ENCODE measurements around the gene PRRT1. TPM values are rescaled to one million over a fixed set of nuclear protein-coding genes. Genes with fewer than 3 reads are reported as not detected.
A peak's percentile ranks its signal among the peaks of the same experiment; 100 is the strongest.
"Not testable (repeated sequence)": the region's sequence is repeated elsewhere in the genome, so short reads cannot be mapped to it uniquely, and the experiment has no call there.

The PRRT1 gene
- total and polyA plus RNA-seq, 3 donors from 2014 or later = 4.2 to 6.2 (median 6.1) TPM

DNA sequence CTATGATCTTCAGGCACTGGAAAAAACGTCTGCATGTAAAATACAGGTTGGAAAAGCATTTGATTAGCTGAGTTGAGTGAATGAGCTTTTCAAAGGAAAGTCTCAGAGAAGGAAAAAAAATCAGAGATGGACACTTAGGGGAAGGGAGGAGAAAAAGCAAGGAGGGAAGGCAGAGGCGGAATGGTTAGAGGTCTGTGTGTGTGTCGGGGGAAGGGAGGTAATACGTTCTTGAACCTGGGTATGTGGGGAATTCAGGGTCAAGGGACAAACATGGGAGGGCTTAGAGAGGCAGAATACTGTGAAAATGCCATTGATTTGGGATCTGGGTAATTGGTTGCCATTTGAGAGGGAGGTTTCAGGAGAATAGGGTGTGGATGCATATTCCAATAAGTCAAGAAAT, 5.1 kb downstream of the PRRT1 start:
- DNase-seq = no peak
- Histone ChIP-seq H3K9me3 (no peaks in the 10 kb centered on the region), H3K27ac (no peak overlapping the region), H3K4me3 (no peak overlapping the region), H3K27me3 (no peaks in the 10 kb centered on the region), H3K4me1 (peaks cover 4% of the 10 kb centered on the region), H3K36me3 (ENCODE audit: low read depth, missing control alignments) (no peaks in the 10 kb centered on the region)
- WGBS, 2 donors = 44 to 57% methylated on average over 4 of the region's 4 CpGs
- TF ChIP-seq CTCF (IDR thresholded peaks at IDR 0.05) (no peak), POLR2A (IDR thresholded peaks at IDR 0.05) (no peak)
- intact Hi-C loops (cut with DNase I; ENCODE audit: low total_unique reads) = no loop called here

DNA sequence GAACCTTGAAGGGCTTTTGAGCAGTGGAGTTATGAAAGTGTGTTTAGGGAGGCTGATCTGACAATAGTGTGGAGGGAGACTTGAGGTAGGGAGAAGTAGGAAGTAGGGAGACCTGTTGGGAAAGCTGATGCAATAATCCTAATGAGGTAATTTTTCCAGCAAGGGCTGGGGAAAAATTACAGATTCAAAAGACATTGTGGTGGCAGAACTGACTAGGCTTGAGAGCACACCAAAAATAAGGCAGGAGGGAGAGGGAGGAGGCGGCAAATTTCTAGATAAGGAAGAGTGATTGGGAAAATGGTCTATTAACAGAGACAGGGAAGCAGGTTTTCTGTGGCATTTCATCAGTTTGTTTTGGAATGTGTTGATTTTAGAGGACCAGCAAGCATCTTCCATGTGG, 5.5 kb downstream of the PRRT1 start:
- Histone ChIP-seq H3K27me3 (no peaks in the 10 kb centered on the region), H3K9me3 (no peaks in the 10 kb centered on the region), H3K4me1 (peaks cover under 1% of the 10 kb centered on the region), H3K36me3 (ENCODE audit: low read depth, missing control alignments) (no peaks in the 10 kb centered on the region), H3K4me3 (no peak overlapping the region), H3K27ac (no peak overlapping the region)
- no peak for TF ChIP-seq CTCF (IDR thresholded peaks at IDR 0.05)
- no peak for TF ChIP-seq POLR2A (IDR thresholded peaks at IDR 0.05)
- intact Hi-C loops (cut with DNase I; ENCODE audit: low total_unique reads) = no loop called here
- DNase-seq = no peak
- WGBS, 2 donors = 68 to 79% methylated on average over 1 of the region's 1 CpG

DNA sequence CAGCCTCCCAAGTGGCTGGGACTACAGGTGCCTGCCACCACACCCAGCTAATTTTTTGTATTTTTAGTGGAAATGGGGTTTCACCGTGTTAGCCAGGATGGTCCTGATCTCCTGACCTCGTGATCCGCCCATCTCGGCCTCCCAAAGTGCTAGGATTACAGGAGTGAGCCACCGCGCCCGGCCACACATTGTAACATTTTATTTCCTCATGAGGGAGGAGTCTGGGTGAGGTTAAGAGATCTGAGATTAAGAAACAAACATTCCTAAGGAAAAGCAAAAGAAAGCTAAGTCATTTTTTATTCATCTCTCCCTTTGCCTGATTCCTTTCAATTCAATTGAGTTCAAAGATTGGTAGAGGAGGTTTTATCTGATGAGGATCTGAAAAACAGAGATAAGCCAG, 7.5 kb downstream of the PRRT1 start:
- intact Hi-C loops (cut with DNase I; ENCODE audit: low total_unique reads); H3K36me3 ChIP-seq (ENCODE audit: low read depth, missing control alignments); H3K27me3 ChIP-seq; H3K9me3 ChIP-seq; H3K4me3 ChIP-seq: not testable (repeated sequence)
- 53 to 56% methylated on average over 7 of the region's 7 CpGs for WGBS, 2 donors
- peaks cover 14% of the 10 kb centered on the region for H3K4me1 ChIP-seq
- peak; percentile 74 for DNase-seq
- H3K27ac ChIP-seq = peak overlapping the region in 1 of 2 donors; percentile 41

GRCh38 chr6:32140420-32141046, 11.2 kb downstream of the PRRT1 start:
- no peaks in the 10 kb centered on the region for H3K27me3 ChIP-seq
- H3K27ac ChIP-seq = peak overlapping the region; percentile 20 to 37
- no peak for TF ChIP-seq POLR2A (IDR thresholded peaks at IDR 0.05)
- no peak for TF ChIP-seq CTCF (IDR thresholded peaks at IDR 0.05)
- no peaks in the 10 kb centered on the region for H3K9me3 ChIP-seq
- no peak for DNase-seq
- 31 to 43% methylated on average over 5 of the region's 5 CpGs for WGBS, 2 donors
- no peaks in the 10 kb centered on the region for H3K36me3 ChIP-seq (ENCODE audit: low read depth, missing control alignments)
- no peak overlapping the region for H3K4me3 ChIP-seq
- intact Hi-C loops (cut with DNase I; ENCODE audit: low total_unique reads) = no loop called here
- H3K4me1 ChIP-seq = peaks cover 14% of the 10 kb centered on the region

- Histone ChIP-seq H3K27me3 (no peaks in the 10 kb centered on the region), H3K4me3 (no peak overlapping the region), H3K27ac (peak overlapping the region in 1 of 2 donors; percentile 20), H3K4me1 (peaks cover 14% of the 10 kb centered on the region), H3K36me3 (ENCODE audit: low read depth, missing control alignments) (no peaks in the 10 kb centered on the region), H3K9me3 (no peaks in the 10 kb centered on the region)
- intact Hi-C loops (cut with DNase I; ENCODE audit: low total_unique reads) = no loop called here
- TF ChIP-seq CTCF (IDR thresholded peaks at IDR 0.05) (no peak), POLR2A (IDR thresholded peaks at IDR 0.05) (no peak)
- no peak for DNase-seq
- WGBS, 2 donors = 43 to 46% methylated on average over 5 of the region's 5 CpGs
These were observed 12.1 kb downstream of the PRRT1 start for GRCh38 chr6:32139590-32139989.
